Urinary bladder (tissue), 4 donors: ENCODE measurements around the gene CS. TPM values are rescaled to one million over a fixed set of nuclear protein-coding genes. Genes with fewer than 3 reads are reported as not detected.
A peak's percentile ranks its signal among the peaks of the same experiment; 100 is the strongest.
"Not testable (repeated sequence)": the region's sequence is repeated elsewhere in the genome, so short reads cannot be mapped to it uniquely, and the experiment has no call there.

ENCODE experiments used
- DNase-seq: peaks from one replicate; pipeline ENCODE4 v3.0.0-alpha.2; 2015; ENCODE audit errors: extremely low spot score
- H3K27ac ChIP-seq: one replicate; pipeline ENCODE4 v1.5.1; 2013; ENCODE audit warnings: low read depth, mild to moderate bottlenecking, moderate library complexity
- H3K36me3 ChIP-seq: one replicate; pipeline ENCODE4 v1.6.1; 2013; ENCODE audit warnings: mild to moderate bottlenecking, moderate library complexity; ENCODE audit not compliant: insufficient read depth
- H3K4me1 ChIP-seq: one replicate; pipeline ENCODE4 v1.6.1; 2013; ENCODE audit warnings: mild to moderate bottlenecking, moderate library complexity; ENCODE audit not compliant: insufficient read depth
- H3K4me3 ChIP-seq: one replicate; pipeline ENCODE4 v1.5.1; 2013; ENCODE audit warnings: low read depth, low read length
- WGBS: extraction: QIAGEN DNeasy Blood & Tissue Kit; methylation state at CpG from one replicate; pipeline ENCODE4 v1.1.7; 2013; 5-methylcytosine and 5-hydroxymethylcytosine counted together
- polyA plus RNA-seq: library from polyadenylated mRNA; stranded (reverse); fragments of 200-250 nt; gene quantifications from one replicate; pipeline ENCODE4 v1.2.3, GENCODE V29; 2013
- total RNA-seq: library from RNA; depleted of rRNA; stranded (reverse); fragments of >200 nt; gene quantifications from one replicate; pipeline ENCODE4 v1.2.3, GENCODE V29; 2014
- donor health status: healthy with polysubstance abuse.
- donor health status: healthy.

CS gene
- total and polyA plus RNA-seq, 2 donors: 64.3 to 101 TPM

GRCh38 chr12:56307221-56307965 is 7.3 kb upstream of the CS start:
- 96% methylated on average over 7 of the region's 7 CpGs for WGBS
- no peak for DNase-seq
- no peak overlapping the region for H3K4me3 ChIP-seq
- no peaks in the 10 kb centered on the region for H3K4me1 ChIP-seq
- H3K36me3 ChIP-seq: peaks cover 2% of the 10 kb centered on the region
- H3K27ac ChIP-seq: no peak overlapping the region

GRCh38 chr12:56304872-56305590 is 4.9 kb upstream of the CS start:
- peaks cover 2% of the 10 kb centered on the region for H3K36me3 ChIP-seq
- no peak for DNase-seq
- 89% methylated on average over 8 of the region's 8 CpGs for WGBS
- no peaks in the 10 kb centered on the region for H3K4me1 ChIP-seq
- no peak overlapping the region for H3K4me3 ChIP-seq
- no peak overlapping the region for H3K27ac ChIP-seq

GRCh38 chr12:56304276-56304675 is 4.1 kb upstream of the CS start:
- no peak overlapping the region for H3K27ac ChIP-seq
- H3K4me1 ChIP-seq: no peaks in the 10 kb centered on the region
- DNase-seq: no peak
- WGBS: 92% methylated on average over 3 of the region's 3 CpGs
- no peak overlapping the region for H3K4me3 ChIP-seq
- H3K36me3 ChIP-seq: no peaks in the 10 kb centered on the region

- Histone ChIP-seq H3K36me3 (no peaks in the 10 kb centered on the region), H3K4me3 (peak overlapping the region; percentile 71), H3K27ac (peak overlapping the region; percentile 70), H3K4me1 (no peaks in the 10 kb centered on the region)
- WGBS: 33% methylated on average over 21 of the region's 21 CpGs
- DNase-seq: no peak
Measured at GRCh38 chr12:56300644-56301464, 724 bp upstream of the CS start.

- 1% methylated on average over 10 of the region's 10 CpGs for WGBS
Measured at GRCh38 chr12:56299308-56299852, 750 bp downstream of the CS start.

GRCh38 chr12:56298828-56299227 is 1.3 kb downstream of the CS start:
- Histone ChIP-seq H3K27ac (no peak overlapping the region), H3K36me3 (no peaks in the 10 kb centered on the region), H3K4me3 (peak overlapping the region; percentile 71), H3K4me1 (no peaks in the 10 kb centered on the region)
- WGBS: 82% methylated on average over 5 of the region's 5 CpGs
- no peak for DNase-seq

More at GRCh38 chr12:56299308-56299852, 750 bp downstream of the CS start:
- peak overlapping the region; percentile 82 for H3K27ac ChIP-seq
- DNase-seq: peak; percentile 2
- H3K4me3 ChIP-seq: peak overlapping the region; percentile 71
- H3K36me3 ChIP-seq: no peaks in the 10 kb centered on the region
- no peaks in the 10 kb centered on the region for H3K4me1 ChIP-seq

GRCh38 chr12:56297400-56297799 is 2.7 kb downstream of the CS start:
- DNase-seq: no peak
- Histone ChIP-seq H3K27ac (no peak overlapping the region), H3K4me1 (no peaks in the 10 kb centered on the region), H3K4me3 (no peak overlapping the region), H3K36me3 (no peaks in the 10 kb centered on the region)
- WGBS: 94% methylated on average over 8 of the region's 8 CpGs

GRCh38 chr12:56296295-56296694 is 3.8 kb downstream of the CS start:
- no peak overlapping the region for H3K4me3 ChIP-seq
- DNase-seq: no peak
- 85% methylated on average over 5 of the region's 5 CpGs for WGBS
- H3K36me3 ChIP-seq: no peaks in the 10 kb centered on the region
- no peak overlapping the region for H3K27ac ChIP-seq
- no peaks in the 10 kb centered on the region for H3K4me1 ChIP-seq

- DNase-seq: no peak
- Histone ChIP-seq H3K4me3 (no peak overlapping the region), H3K4me1 (no peaks in the 10 kb centered on the region)
Measured at GRCh38 chr12:56293795-56294194, 6.3 kb downstream of the CS start.

GRCh38 chr12:56288705-56289387 is 11.3 kb downstream of the CS start:
- Histone ChIP-seq H3K27ac (no peak overlapping the region), H3K4me1 (no peaks in the 10 kb centered on the region), H3K36me3 (no peaks in the 10 kb centered on the region), H3K4me3 (no peak overlapping the region)
- WGBS: 86% methylated on average over 3 of the region's 3 CpGs
- DNase-seq: no peak

More at GRCh38 chr12:56293795-56294194, 6.3 kb downstream of the CS start:
- Histone ChIP-seq H3K36me3 (no peaks in the 10 kb centered on the region), H3K27ac (no peak overlapping the region)
- 86% methylated on average over 5 of the region's 5 CpGs for WGBS

- DNase-seq: no peak
- Histone ChIP-seq H3K4me1 (no peaks in the 10 kb centered on the region), H3K36me3 (peaks cover 3% of the 10 kb centered on the region), H3K27ac (no peak overlapping the region), H3K4me3 (no peak overlapping the region)
- WGBS: 61% methylated on average over 4 of the region's 4 CpGs
Measured at GRCh38 chr12:56286044-56286830, 13.9 kb downstream of the CS start.

- not testable (repeated sequence) for H3K36me3 ChIP-seq, H3K27ac ChIP-seq, DNase-seq, H3K4me3 ChIP-seq, H3K4me1 ChIP-seq
- WGBS: 92% methylated on average over 5 of the region's 5 CpGs
Measured at GRCh38 chr12:56284263-56284662, 15.9 kb downstream of the CS start.
